EH (cell line): ENCODE measurements around the gene FST.

Source experiments
- DNase-seq: peaks from one replicate; pipeline ENCODE4 v3.0.0-alpha.2; 2015; ENCODE audit warnings: low read depth

FST gene

DNA sequence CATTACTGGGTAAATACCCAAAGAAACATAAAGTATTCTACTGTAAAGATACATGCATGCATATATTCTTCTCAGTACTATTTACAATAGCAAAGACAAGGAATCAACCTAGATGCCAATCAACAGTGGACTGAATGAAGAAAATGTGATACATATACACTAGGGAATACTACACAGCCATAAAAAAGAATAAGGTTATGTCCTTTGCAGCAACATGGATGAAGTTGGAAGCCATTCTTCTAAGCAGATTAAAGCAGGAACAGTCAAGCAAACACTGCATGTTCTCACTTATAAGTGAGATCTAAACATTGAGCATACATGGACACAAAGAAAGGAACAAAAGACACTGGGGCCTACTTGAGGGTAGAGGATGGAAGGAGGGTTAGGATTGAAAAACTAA, 40.4 kb downstream of the FST start:
- DNase-seq, result no peak
